Measurements from ENCODE around the gene AGAP1.

AGAP1 gene

GRCh38 chr2:235500761-235501672 lies 7.2 kb downstream of the AGAP1 start:
- TF ChIP-seq, protein P1, sequence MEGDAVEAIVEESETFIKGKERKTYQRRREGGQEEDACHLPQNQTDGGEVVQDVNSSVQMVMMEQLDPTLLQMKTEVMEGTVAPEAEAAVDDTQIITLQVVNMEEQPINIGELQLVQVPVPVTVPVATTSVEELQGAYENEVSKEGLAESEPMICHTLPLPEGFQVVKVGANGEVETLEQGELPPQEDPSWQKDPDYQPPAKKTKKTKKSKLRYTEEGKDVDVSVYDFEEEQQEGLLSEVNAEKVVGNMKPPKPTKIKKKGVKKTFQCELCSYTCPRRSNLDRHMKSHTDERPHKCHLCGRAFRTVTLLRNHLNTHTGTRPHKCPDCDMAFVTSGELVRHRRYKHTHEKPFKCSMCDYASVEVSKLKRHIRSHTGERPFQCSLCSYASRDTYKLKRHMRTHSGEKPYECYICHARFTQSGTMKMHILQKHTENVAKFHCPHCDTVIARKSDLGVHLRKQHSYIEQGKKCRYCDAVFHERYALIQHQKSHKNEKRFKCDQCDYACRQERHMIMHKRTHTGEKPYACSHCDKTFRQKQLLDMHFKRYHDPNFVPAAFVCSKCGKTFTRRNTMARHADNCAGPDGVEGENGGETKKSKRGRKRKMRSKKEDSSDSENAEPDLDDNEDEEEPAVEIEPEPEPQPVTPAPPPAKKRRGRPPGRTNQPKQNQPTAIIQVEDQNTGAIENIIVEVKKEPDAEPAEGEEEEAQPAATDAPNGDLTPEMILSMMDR (IDR thresholded peaks at IDR 0.05; ENCODE audit: control insufficient read depth, extremely low read depth, insufficient read depth) = no peak
- DNase-seq (ENCODE audit: low read depth) = no peak
- H3K4me3 ChIP-seq (ENCODE audit: low read depth, low read length) = no peak overlapping the region

- H3K4me3 ChIP-seq (ENCODE audit: low read depth, low read length) = no peak overlapping the region
- DNase-seq (ENCODE audit: low read depth) = no peak
- TF ChIP-seq, protein P1 (IDR thresholded peaks at IDR 0.05; ENCODE audit: control insufficient read depth, extremely low read depth, insufficient read depth) = no peak
Measured at GRCh38 chr2:235501673-235502031, 7.8 kb downstream of the AGAP1 start.

GRCh38 chr2:235502336-235502735 lies 8.5 kb downstream of the AGAP1 start:
- H3K4me3 ChIP-seq (ENCODE audit: low read depth, low read length) = no peak overlapping the region
- DNase-seq (ENCODE audit: low read depth) = no peak
- TF ChIP-seq, protein P1 (IDR thresholded peaks at IDR 0.05; ENCODE audit: control insufficient read depth, extremely low read depth, insufficient read depth) = no peak

DNA sequence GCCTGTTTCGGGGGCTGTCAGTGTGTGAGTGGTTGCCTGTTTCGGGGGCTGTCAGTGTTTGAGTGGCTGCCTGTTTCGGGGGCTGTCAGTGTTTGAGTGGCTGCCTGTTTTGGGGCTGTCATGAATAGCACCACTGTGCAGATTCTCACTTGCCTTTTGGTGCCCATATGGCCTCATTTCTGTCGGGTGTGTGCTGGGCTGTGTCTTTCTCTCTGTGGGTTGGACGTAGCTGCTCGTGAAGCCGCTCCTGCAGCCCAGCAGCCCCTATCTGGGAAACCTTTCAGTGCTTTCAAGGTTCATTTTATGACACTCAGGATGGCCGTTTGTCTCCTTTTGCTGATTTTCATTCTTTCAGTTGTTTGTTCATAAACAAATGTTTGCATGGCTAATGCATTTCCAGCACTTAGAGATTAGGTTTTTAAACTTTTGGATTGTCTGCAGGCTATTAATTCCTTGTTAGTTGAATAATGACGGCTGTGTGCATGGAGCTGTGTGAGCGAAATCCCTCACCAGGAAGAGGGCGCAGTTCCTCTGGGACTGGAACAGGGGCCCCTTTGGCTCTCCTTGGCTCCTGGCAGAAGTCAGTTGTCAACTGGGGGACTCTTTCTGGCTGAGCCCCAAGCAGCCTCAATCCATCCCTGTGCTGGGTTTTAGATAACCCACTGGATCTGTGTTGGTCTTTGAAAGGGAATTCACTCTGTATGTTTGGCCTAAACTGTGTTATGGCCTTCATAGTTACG lies 10.8 kb downstream of the AGAP1 start:
- TF ChIP-seq, protein P1 (IDR thresholded peaks at IDR 0.05; ENCODE audit: control insufficient read depth, extremely low read depth, insufficient read depth) = no peak
- no peak for DNase-seq (ENCODE audit: low read depth)

DNA sequence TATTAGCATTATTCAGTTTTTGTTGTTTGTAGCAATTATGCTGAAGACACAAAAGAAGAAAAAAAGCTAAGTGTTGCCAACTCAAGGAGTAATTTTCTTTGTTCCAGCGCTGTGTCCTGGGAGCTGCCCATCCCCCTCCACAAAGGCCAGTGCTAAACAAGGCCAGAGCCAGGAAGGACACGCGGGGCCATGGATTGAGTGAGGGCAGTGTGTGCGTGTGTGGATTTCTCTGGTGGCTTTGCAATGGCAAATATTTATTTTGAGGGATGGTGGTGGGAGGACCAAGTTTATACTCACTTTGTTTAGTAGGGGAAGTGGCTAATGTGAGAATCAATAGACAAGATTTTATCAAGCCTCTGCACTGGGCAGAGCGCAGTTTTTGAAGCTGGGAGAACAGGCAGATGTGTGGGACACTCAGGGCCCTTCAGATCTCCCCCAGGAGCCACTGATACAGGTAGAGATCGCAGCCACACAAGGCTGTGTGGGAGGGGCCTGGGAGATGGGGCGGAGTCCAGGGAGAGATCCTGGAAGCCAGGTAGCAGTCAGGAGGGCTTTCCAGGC lies 11.4 kb downstream of the AGAP1 start:
- H3K4me3 ChIP-seq (ENCODE audit: low read depth, low read length) = no peak overlapping the region
- no peak for DNase-seq (ENCODE audit: low read depth)
- TF ChIP-seq, protein P1 (IDR thresholded peaks at IDR 0.05; ENCODE audit: control insufficient read depth, extremely low read depth, insufficient read depth) = no peak

More for the DNA sequence above, 10.8 kb downstream of the AGAP1 start:
- H3K4me3 ChIP-seq (ENCODE audit: low read depth, low read length) = no peak overlapping the region

- no peak overlapping the region for H3K4me3 ChIP-seq (ENCODE audit: low read depth, low read length)
- TF ChIP-seq, protein P1 (IDR thresholded peaks at IDR 0.05; ENCODE audit: control insufficient read depth, extremely low read depth, insufficient read depth) = no peak
- DNase-seq (ENCODE audit: low read depth) = no peak
Measured at GRCh38 chr2:235506291-235506996, 12.6 kb downstream of the AGAP1 start.
